CD4-positive, CD25-positive, alpha-beta regulatory T cell (primary cell): Measurements from ENCODE around the gene SLC25A36. TPM values are rescaled to one million over a fixed set of nuclear protein-coding genes. Genes with fewer than 3 reads are reported as not detected.
A peak's percentile ranks its signal among the peaks of the same experiment; 100 is the strongest.
"Not testable (repeated sequence)": the region's sequence is repeated elsewhere in the genome, so short reads cannot be mapped to it uniquely, and the experiment has no call there.

ENCODE experiments used
- ATAC-seq, 2 donors: fragments of 150-1000 bp; cut with Tn5 transposase; one replicate each; pipeline ENCODE4 v1.10.0; 2021; ENCODE audit warnings: low read depth in 2 of 2, moderate number of reproducible peaks in 2 of 2, moderate library complexity in 1 of 2
- DNase-seq, 3 donors: peaks; one replicate each; pipeline versions ENCODE4 v3.0.0 to v3.0.0-alpha.2; 2012 to 2022; ENCODE audit warnings: mixed read lengths in 1 of 3
- H3K27ac ChIP-seq: one replicate; pipeline ENCODE4 v1.7.0; 2013; ENCODE audit warnings: mild to moderate bottlenecking, low read length; ENCODE audit not compliant: insufficient read depth, poor library complexity, severe bottlenecking
- H3K27me3 ChIP-seq: one replicate; pipeline ENCODE4 v1.7.0; 2013; ENCODE audit warnings: low read length; ENCODE audit not compliant: control insufficient read depth, insufficient read depth
- H3K36me3 ChIP-seq: one replicate; pipeline ENCODE4 v1.7.0; 2013; ENCODE audit warnings: mild to moderate bottlenecking, low read length, moderate library complexity; ENCODE audit not compliant: control insufficient read depth, insufficient read depth
- H3K4me1 ChIP-seq: 2 replicates; pipeline ENCODE4 v1.7.0; 2013; ENCODE audit warnings: mild to moderate bottlenecking, low read length; ENCODE audit not compliant: insufficient read depth, control insufficient read depth, poor library complexity, severe bottlenecking
- H3K4me3 ChIP-seq: one replicate; pipeline ENCODE4 v1.7.0; 2013; ENCODE audit warnings: low read depth, mild to moderate bottlenecking, low read length, moderate library complexity
- H3K9me3 ChIP-seq, 2 experiments: 1 replicate in 1 of 2; 2 replicates in 1 of 2; pipeline ENCODE4 v1.7.0; 2013; ENCODE audit warnings: low read length in 2 of 2, mild to moderate bottlenecking in 1 of 2, moderate library complexity in 1 of 2; ENCODE audit not compliant: control insufficient read depth in 2 of 2
- H3K27ac Mint-ChIP-seq, 3 donors: one replicate each; pipeline ENCODE4 v1.8.0; 2020 to 2022; ENCODE audit warnings: mild to moderate bottlenecking in 3 of 3, mixed read lengths in 3 of 3, moderate library complexity in 2 of 3
- H3K27me3 Mint-ChIP-seq: one replicate; pipeline ENCODE4 v1.8.0; 2022; ENCODE audit warnings: mild to moderate bottlenecking, mixed read lengths
- H3K36me3 Mint-ChIP-seq: one replicate; pipeline ENCODE4 v1.8.0; 2020; ENCODE audit warnings: mixed read lengths
- H3K4me1 Mint-ChIP-seq, 4 donors: one replicate each; pipeline ENCODE4 v1.8.0; 2020 to 2022; ENCODE audit warnings: mixed read lengths in 4 of 4, mild to moderate bottlenecking in 1 of 4
- H3K4me3 Mint-ChIP-seq, 4 donors: one replicate each; pipeline ENCODE4 v1.8.0; 2020 to 2022; ENCODE audit warnings: mild to moderate bottlenecking in 4 of 4, mixed read lengths in 4 of 4, moderate library complexity in 3 of 4
- H3K9me3 Mint-ChIP-seq, 7 donors: one replicate each; pipeline ENCODE4 v1.8.0; 2020 to 2022; ENCODE audit warnings: mixed read lengths in 7 of 7, mild to moderate bottlenecking in 3 of 7, moderate library complexity in 2 of 7
- polyA plus RNA-seq, 4 donors: library from polyadenylated mRNA; unstranded; fragments of 300-500 nt; fragmentation: Illumina TruSeq; gene quantifications; one replicate each; pipeline ENCODE4 v1.2.3, GENCODE V29; 2021
- total RNA-seq: library from RNA; stranded (reverse); gene quantifications from one replicate; pipeline ENCODE4 v1.2.3, GENCODE V29; 2022

The SLC25A36 gene
- total and polyA plus RNA-seq, 5 donors from 2014 or later, result 43.3 to 104 (median 45.6) TPM

DNA sequence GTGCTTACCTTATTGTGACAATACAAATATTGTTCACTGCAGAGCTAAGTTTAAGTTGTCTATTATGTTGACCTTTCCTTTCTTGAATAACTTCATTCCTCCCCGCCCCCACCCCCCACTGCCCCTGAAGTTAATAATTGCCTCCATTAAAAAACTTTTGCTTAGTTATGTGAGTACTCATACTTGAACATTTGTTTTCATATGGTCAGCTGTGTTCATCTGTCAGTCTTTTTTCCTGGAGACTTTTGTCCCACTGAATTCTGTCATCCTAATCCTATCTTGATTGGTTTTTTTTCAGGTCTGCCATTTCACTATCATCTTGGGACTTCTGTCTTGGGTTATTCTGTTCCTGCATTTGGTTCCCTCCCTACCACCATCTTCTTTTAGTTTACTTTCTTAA lies 8.5 kb downstream of the SLC25A36 start:
- no peak for ATAC-seq
- Mint-ChIP-seq H3K4me3 (no peak overlapping the region), H3K9me3 (peaks cover 0 to 1% (median 0%) of the 10 kb centered on the region in 7 donors), H3K27ac (peak overlapping the region in 1 of 3 donors; percentile 29), H3K4me1 (peaks cover 38 to 75% (median 63%) of the 10 kb centered on the region in 4 donors), H3K27me3 (no peaks in the 10 kb centered on the region), H3K36me3 (peaks cover 10% of the 10 kb centered on the region)
- no peak overlapping the region for H3K4me3 ChIP-seq
- no peaks in the 10 kb centered on the region for H3K9me3 ChIP-seq
- H3K27me3 ChIP-seq, result no peaks in the 10 kb centered on the region
- H3K4me1 ChIP-seq, result no peaks in the 10 kb centered on the region
- DNase-seq, result no peak
- H3K27ac ChIP-seq, result no peak overlapping the region
- no peaks in the 10 kb centered on the region for H3K36me3 ChIP-seq

GRCh38 chr3:140950863-140951262 lies 9.2 kb downstream of the SLC25A36 start:
- no peaks in the 10 kb centered on the region for H3K4me1 ChIP-seq
- ATAC-seq (no peak), DNase-seq (no peak)
- H3K36me3 ChIP-seq, result no peaks in the 10 kb centered on the region
- peaks cover 37 to 80% (median 64%) of the 10 kb centered on the region in 4 donors for H3K4me1 Mint-ChIP-seq
- no peak overlapping the region for H3K4me3 ChIP-seq
- peak overlapping the region in 1 of 4 donors; percentile 32 for H3K4me3 Mint-ChIP-seq
- peaks cover 0 to 1% (median 0%) of the 10 kb centered on the region in 7 donors for H3K9me3 Mint-ChIP-seq
- no peak overlapping the region for H3K27ac ChIP-seq
- H3K27me3 ChIP-seq, result no peaks in the 10 kb centered on the region
- no peak overlapping the region for H3K27ac Mint-ChIP-seq
- no peaks in the 10 kb centered on the region for H3K9me3 ChIP-seq
- H3K27me3 Mint-ChIP-seq, result no peaks in the 10 kb centered on the region
- H3K36me3 Mint-ChIP-seq, result peaks cover 10% of the 10 kb centered on the region

GRCh38 chr3:140951750-140952149 lies 10.1 kb downstream of the SLC25A36 start:
- not testable (repeated sequence) for H3K9me3 ChIP-seq, H3K27me3 ChIP-seq, H3K36me3 ChIP-seq, H3K4me3 ChIP-seq, H3K27ac ChIP-seq, DNase-seq, ATAC-seq, H3K4me3 Mint-ChIP-seq, H3K9me3 Mint-ChIP-seq, H3K27me3 Mint-ChIP-seq, H3K4me1 ChIP-seq
- Mint-ChIP-seq H3K27ac (peak overlapping the region in 1 of 3 donors; percentile 19), H3K36me3 (peaks cover 14% of the 10 kb centered on the region), H3K4me1 (peaks cover 29 to 76% (median 59%) of the 10 kb centered on the region in 4 donors)

DNA sequence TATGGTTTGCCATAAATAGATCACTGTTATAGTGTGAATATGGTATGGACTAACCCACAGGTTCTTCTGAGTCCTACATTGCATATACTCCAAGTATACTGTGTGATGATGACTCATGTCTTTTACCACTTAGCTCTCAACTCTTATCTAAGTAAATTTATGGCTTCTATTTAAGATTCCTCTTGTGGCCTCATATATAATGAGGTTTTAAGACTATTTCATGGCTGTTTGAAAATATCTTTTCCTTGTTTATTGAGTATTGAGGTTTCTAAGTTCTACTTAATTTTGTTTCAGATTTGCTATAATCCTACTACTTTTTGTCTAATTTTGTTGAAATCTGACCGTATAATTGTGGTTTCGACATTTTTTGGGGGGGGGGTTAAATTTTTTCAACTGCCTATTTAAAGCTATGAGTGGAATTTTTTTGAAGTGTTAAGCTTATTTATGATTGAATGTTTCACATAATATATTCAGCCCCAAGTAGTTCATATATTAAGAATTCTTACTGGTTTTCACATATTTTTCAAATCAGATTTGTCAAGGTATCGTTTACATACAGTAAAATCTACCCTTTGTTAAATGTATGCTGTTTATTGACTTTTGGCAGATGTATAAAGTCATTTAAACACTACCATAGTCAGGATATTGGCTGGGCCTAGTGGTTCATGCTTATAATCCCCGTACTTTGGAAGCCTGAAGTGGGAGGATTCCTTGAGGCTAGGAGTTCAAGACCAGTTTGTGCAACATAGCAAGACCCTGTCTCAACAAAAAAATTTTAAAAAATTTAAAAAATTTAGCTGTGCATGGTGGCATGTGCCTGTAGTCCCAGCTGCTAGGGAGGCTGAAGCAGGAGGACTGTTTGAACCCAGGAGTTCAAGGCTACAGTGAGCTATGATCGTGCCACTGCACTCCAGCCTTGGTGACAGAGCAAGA lies 11.7 kb downstream of the SLC25A36 start:
- H3K9me3 Mint-ChIP-seq, result peaks cover 0 to 1% (median 0%) of the 10 kb centered on the region in 7 donors
- peaks cover 7% of the 10 kb centered on the region for H3K36me3 ChIP-seq
- no peaks in the 10 kb centered on the region for H3K27me3 Mint-ChIP-seq
- H3K27ac Mint-ChIP-seq, result peak overlapping the region in 1 of 3 donors; percentile 78
- ATAC-seq (no peak), DNase-seq (no peak)
- no peaks in the 10 kb centered on the region for H3K9me3 ChIP-seq
- H3K4me3 Mint-ChIP-seq, result no peak overlapping the region
- no peaks in the 10 kb centered on the region for H3K4me1 ChIP-seq
- no peak overlapping the region for H3K27ac ChIP-seq
- peaks cover 25 to 66% (median 53%) of the 10 kb centered on the region in 4 donors for H3K4me1 Mint-ChIP-seq
- H3K36me3 Mint-ChIP-seq, result peaks cover 10% of the 10 kb centered on the region
- H3K4me3 ChIP-seq, result no peak overlapping the region
- no peaks in the 10 kb centered on the region for H3K27me3 ChIP-seq

DNA sequence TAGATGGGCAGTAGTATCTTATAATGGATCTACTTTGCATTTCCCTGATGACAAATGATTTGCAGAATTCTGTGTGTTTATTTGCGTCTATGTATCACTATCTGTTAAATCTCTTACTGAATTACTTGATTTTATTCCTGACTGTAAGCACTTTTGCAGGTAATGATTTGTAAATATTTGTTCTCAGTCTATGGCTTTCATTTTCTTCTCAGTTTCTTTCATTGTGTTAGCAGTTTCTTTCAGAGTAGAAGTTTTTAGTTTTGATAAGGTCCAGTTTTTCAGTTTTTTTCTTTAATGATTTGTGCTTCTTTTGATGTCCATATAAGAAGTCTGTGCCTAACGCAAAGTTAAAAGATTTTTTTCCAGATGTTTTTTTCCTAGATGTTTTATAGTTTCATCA lies 12.9 kb downstream of the SLC25A36 start:
- Mint-ChIP-seq H3K9me3 (peaks cover 0 to 1% (median 0%) of the 10 kb centered on the region in 7 donors), H3K4me3 (no peak overlapping the region), H3K4me1 (peaks cover 23 to 57% (median 45%) of the 10 kb centered on the region in 4 donors), H3K27ac (peak overlapping the region in 1 of 3 donors; percentile 78), H3K27me3 (no peaks in the 10 kb centered on the region), H3K36me3 (peaks cover 15% of the 10 kb centered on the region)
- no peak for ATAC-seq
- Histone ChIP-seq H3K27me3 (no peaks in the 10 kb centered on the region), H3K4me3 (no peak overlapping the region), H3K36me3 (peaks cover 7% of the 10 kb centered on the region), H3K27ac (no peak overlapping the region), H3K9me3 (no peaks in the 10 kb centered on the region), H3K4me1 (no peaks in the 10 kb centered on the region)
- DNase-seq, result no peak

DNA sequence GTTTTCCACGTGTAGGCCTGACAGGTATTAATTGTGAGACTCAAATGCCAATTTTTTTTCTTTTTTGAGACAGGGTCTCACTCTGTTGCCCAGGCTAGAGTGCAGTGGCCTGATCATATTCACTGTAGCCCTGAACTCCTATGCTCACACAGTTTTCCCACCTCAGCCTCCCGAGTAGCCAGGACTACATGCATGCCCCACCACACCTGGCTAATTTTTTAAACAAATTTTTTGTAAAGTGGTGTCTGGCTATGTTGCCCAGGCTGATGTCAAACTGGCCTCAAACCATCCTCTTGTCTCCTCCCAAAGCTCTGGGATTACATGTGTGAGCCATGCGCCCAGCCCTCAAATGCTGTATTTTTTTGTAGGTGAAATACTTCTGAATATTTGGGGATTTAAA lies 14.0 kb downstream of the SLC25A36 start:
- DNase-seq, result no peak
- Mint-ChIP-seq H3K9me3 (no peaks in the 10 kb centered on the region), H3K4me3 (no peak overlapping the region), H3K27me3 (no peaks in the 10 kb centered on the region), H3K36me3 (peaks cover 10% of the 10 kb centered on the region), H3K27ac (no peak overlapping the region), H3K4me1 (peaks cover 20 to 47% (median 39%) of the 10 kb centered on the region in 4 donors)
- no peaks in the 10 kb centered on the region for H3K9me3 ChIP-seq
- H3K27me3 ChIP-seq, result no peaks in the 10 kb centered on the region
- no peak overlapping the region for H3K4me3 ChIP-seq
- no peaks in the 10 kb centered on the region for H3K4me1 ChIP-seq
- no peak overlapping the region for H3K27ac ChIP-seq
- no peak for ATAC-seq
- H3K36me3 ChIP-seq, result peaks cover 11% of the 10 kb centered on the region

DNA sequence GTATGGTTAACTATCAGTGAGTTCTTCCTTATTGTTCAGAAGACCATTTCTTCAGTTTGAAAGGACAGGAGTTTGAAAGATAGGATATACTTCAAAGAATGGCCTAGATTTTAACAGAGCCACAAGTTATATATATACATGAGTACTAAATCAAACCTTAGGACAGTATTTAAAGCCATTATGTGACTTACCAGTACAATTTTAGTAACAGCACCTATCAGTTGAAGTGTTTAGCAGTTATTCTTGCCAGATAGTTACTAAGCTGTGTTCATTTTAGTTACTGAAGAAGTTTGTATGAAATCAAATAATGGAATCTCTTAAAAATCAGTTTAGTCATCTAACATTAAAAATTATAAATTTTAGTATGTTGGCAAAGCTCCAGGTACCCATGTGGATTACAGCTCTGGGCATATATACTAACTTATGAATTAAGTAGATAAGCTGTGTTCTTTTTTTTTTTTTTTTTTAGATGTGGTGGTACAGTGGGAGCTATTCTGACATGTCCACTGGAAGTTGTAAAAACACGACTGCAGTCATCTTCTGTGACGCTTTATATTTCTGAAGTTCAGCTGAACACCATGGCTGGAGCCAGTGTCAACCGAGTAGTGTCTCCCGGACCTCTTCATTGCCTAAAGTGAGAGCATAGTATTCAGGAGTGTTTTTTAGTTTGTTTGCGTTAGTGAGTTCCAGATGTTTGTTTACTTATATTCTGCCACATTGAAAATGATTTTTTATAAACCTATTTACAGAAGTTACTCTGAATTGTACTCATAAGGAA lies 14.6 kb downstream of the SLC25A36 start:
- Mint-ChIP-seq H3K4me1 (peaks cover 25 to 41% (median 34%) of the 10 kb centered on the region in 4 donors), H3K36me3 (peaks cover 10% of the 10 kb centered on the region), H3K27ac (peak overlapping the region in 1 of 3 donors; percentile 72), H3K9me3 (no peaks in the 10 kb centered on the region), H3K27me3 (no peaks in the 10 kb centered on the region), H3K4me3 (no peak overlapping the region)
- no peak overlapping the region for H3K4me3 ChIP-seq
- H3K27me3 ChIP-seq, result no peaks in the 10 kb centered on the region
- ATAC-seq, result no peak
- H3K4me1 ChIP-seq, result no peaks in the 10 kb centered on the region
- no peak overlapping the region for H3K27ac ChIP-seq
- H3K36me3 ChIP-seq, result peaks cover 14% of the 10 kb centered on the region
- H3K9me3 ChIP-seq, result no peaks in the 10 kb centered on the region
- DNase-seq, result no peak
